GM23338 (cell line): ENCODE data around the gene RAB19. TPM values are rescaled to one million over a fixed set of nuclear protein-coding genes. Genes with fewer than 3 reads are reported as not detected.
"Not testable (repeated sequence)": the region's sequence is repeated elsewhere in the genome, so short reads cannot be mapped to it uniquely, and the experiment has no call there.

Experiments
- ATAC-seq: fragments of 200-7000 bp; cut with Tn5 transposase; 3 replicates; pipeline ENCODE4 v1.9.1; 2020
- DNase-seq: peaks from one replicate; pipeline ENCODE4 v3.0.0-alpha.2; 2015; ENCODE audit warnings: low spot score
- H2AFZ ChIP-seq: fragments of 200-600 bp; sonication (generic); 2 replicates; pipeline ENCODE4 v1.8.0; 2016; ENCODE audit warnings: antibody characterized with exemption, mild to moderate bottlenecking, moderate library complexity
- H3F3A ChIP-seq: fragments of 200-600 bp; sonication (generic); replicated peaks from 2 replicates; pipeline ENCODE4 v1.8.0; 2017; ENCODE audit warnings: antibody characterized with exemption, mixed run types, low read depth
- H3K27ac ChIP-seq: fragments of 200-600 bp; sonication (generic); 2 replicates; pipeline ENCODE4 v1.6.1; 2016; ENCODE audit warnings: low read depth
- H3K27me3 ChIP-seq: fragments of 200-600 bp; sonication (generic); 2 replicates; pipeline ENCODE4 v1.8.0; 2016; ENCODE audit warnings: mild to moderate bottlenecking, mixed run types, moderate library complexity; ENCODE audit not compliant: insufficient read depth
- H3K36me3 ChIP-seq: fragments of 200-600 bp; sonication (generic); 2 replicates; pipeline ENCODE4 v1.8.0; 2016; ENCODE audit warnings: mild to moderate bottlenecking; ENCODE audit not compliant: insufficient read depth
- H3K4me1 ChIP-seq: fragments of 200-600 bp; sonication (generic); 2 replicates; pipeline ENCODE4 v1.8.0; 2016; ENCODE audit warnings: mild to moderate bottlenecking, moderate library complexity; ENCODE audit not compliant: insufficient read depth
- H3K4me2 ChIP-seq: fragments of 200-600 bp; sonication (generic); 2 replicates; pipeline ENCODE4 v1.7.1; 2017; ENCODE audit warnings: mixed run types
- H3K4me3 ChIP-seq: fragments of 200-600 bp; sonication (generic); 2 replicates; pipeline ENCODE4 v1.6.1; 2016; ENCODE audit warnings: mixed run types
- H3K79me2 ChIP-seq: fragments of 200-600 bp; sonication (generic); replicated peaks from 2 replicates; pipeline ENCODE4 v1.8.0; 2017; ENCODE audit warnings: mild to moderate bottlenecking; ENCODE audit not compliant: insufficient read depth
- H3K9me2 ChIP-seq: fragments of 200-600 bp; sonication (generic); 2 replicates; pipeline ENCODE4 v1.8.0; 2017; ENCODE audit not compliant: insufficient read depth
- H4K20me1 ChIP-seq: fragments of 200-600 bp; sonication (generic); replicated peaks from 2 replicates; pipeline ENCODE4 v1.8.0; 2017; ENCODE audit warnings: mild to moderate bottlenecking; ENCODE audit not compliant: insufficient read depth
- H3K27ac Mint-ChIP-seq: 2 replicates; pipeline ENCODE4 v1.8.0; 2020; ENCODE audit warnings: inconsistent platforms, mild to moderate bottlenecking, moderate library complexity, mixed read lengths
- H3K27me3 Mint-ChIP-seq: 3 replicates; pipeline ENCODE4 v1.8.0; 2022; ENCODE audit warnings: low read depth, mild to moderate bottlenecking, moderate library complexity, mixed read lengths, inconsistent platforms; ENCODE audit not compliant: insufficient read depth, poor library complexity
- H3K36me3 Mint-ChIP-seq: 3 replicates; pipeline ENCODE4 v1.8.0; 2021; ENCODE audit warnings: low read depth, mild to moderate bottlenecking, inconsistent platforms, moderate library complexity, mixed read lengths
- H3K4me1 Mint-ChIP-seq: 3 replicates; pipeline ENCODE4 v1.8.0; 2020; ENCODE audit warnings: mild to moderate bottlenecking, inconsistent platforms, mixed read lengths
- H3K4me3 Mint-ChIP-seq: 3 replicates; pipeline ENCODE4 v1.8.0; 2021; ENCODE audit warnings: moderate library complexity, mild to moderate bottlenecking, inconsistent platforms, mixed read lengths
- H3K9me3 Mint-ChIP-seq: 3 replicates; pipeline ENCODE4 v1.8.0; 2020; ENCODE audit warnings: moderate library complexity, mild to moderate bottlenecking, inconsistent platforms, mixed read lengths
- CREB1 ChIP-seq: fragments of 250-450 bp; sonication (Bioruptor Pico); IDR thresholded peaks from 2 replicates; pipeline ENCODE4 v1.5.0; 2020; ENCODE audit warnings: low read depth, mild to moderate bottlenecking, moderate library complexity
- EZH2 ChIP-seq: fragments of 200-600 bp; sonication (generic); IDR thresholded peaks from one replicate; pipeline ENCODE4 v1.8.0; 2017; ENCODE audit warnings: antibody characterized with exemption, mild to moderate bottlenecking, low read depth; ENCODE audit not compliant: unreplicated experiment
- EZH2phosphoT487 ChIP-seq: fragments of 200-600 bp; sonication (generic); IDR thresholded peaks from one replicate; pipeline ENCODE4 v1.8.1; 2018; ENCODE audit warnings: antibody characterized with exemption; ENCODE audit not compliant: unreplicated experiment
- JUNB ChIP-seq: IDR thresholded peaks from one replicate; pipeline ENCODE4 v1.6.1; 2016; ENCODE audit warnings: antibody characterized with exemption; ENCODE audit not compliant: unreplicated experiment
- NANOG ChIP-seq: IDR thresholded peaks from 2 replicates; pipeline ENCODE4 v1.6.1; 2016; ENCODE audit warnings: antibody characterized with exemption, borderline replicate concordance
- STAT1 ChIP-seq: IDR thresholded peaks from one replicate; pipeline ENCODE4 v1.6.1; 2016; ENCODE audit warnings: antibody characterized with exemption; ENCODE audit not compliant: unreplicated experiment
- ZNF114 ChIP-seq: fragments of 250-450 bp; sonication (Bioruptor Pico); IDR thresholded peaks from 2 replicates; pipeline ENCODE4 v1.5.0; 2020; ENCODE audit warnings: mild to moderate bottlenecking, moderate library complexity
- polyA plus RNA-seq: library from polyadenylated mRNA; unstranded; fragments of >200 nt; fragmentation: Nextera tagmentation; extraction: Ambion mirVana; gene quantifications from 2 replicates; pipeline ENCODE4 v1.2.1, GENCODE V29; 2016
- total RNA-seq: library from RNA; depleted of rRNA; stranded (reverse); fragments of >200 nt; shearing (Covaris generic); gene quantifications from 2 replicates; pipeline ENCODE4 v1.2.3, GENCODE V29; 2014
- TF ChIP-seq, protein P1 (sequence below): IDR thresholded peaks from 2 replicates; pipeline ENCODE4 v1.6.1; 2016; ENCODE audit warnings: antibody characterized with exemption

The RAB19 gene
- total and polyA plus RNA-seq, 2 experiments from 2014 or later: 2.5 to 5.2 TPM

GRCh38 chr7:140417456-140418155 lies 13.7 kb downstream of the RAB19 start:
- Histone ChIP-seq H3K4me1 (no peaks in the 10 kb centered on the region), H3K79me2 (no peaks in the 10 kb centered on the region), H3K36me3 (no peaks in the 10 kb centered on the region; the same call in 1 of the 2 replicates), H3K9me2 (no peaks in the 10 kb centered on the region), H4K20me1 (no peaks in the 10 kb centered on the region), H3F3A (no peaks in the 10 kb centered on the region), H3K4me3 (no peak overlapping the region), H3K27me3 (no peaks in the 10 kb centered on the region), H3K27ac (no peak overlapping the region), H3K4me2 (no peak overlapping the region), H2AFZ (no peak overlapping the region)
- Mint-ChIP-seq H3K27me3 (peaks cover 6% of the 10 kb centered on the region), H3K36me3 (peaks cover 12% of the 10 kb centered on the region), H3K4me3 (no peak overlapping the region), H3K9me3 (no peaks in the 10 kb centered on the region), H3K4me1 (peaks cover 4% of the 10 kb centered on the region; the same call in 2 of the 3 replicates), H3K27ac (no peak overlapping the region)
- TF ChIP-seq NANOG (no peak), CREB1 (CRISPR knock-in tag) (no peak), STAT1 (no peak), EZH2phosphoT487 (no peak), JUNB (no peak), ZNF114 (CRISPR knock-in tag) (no peak), EZH2 (no peak)
- TF ChIP-seq, protein P1, sequence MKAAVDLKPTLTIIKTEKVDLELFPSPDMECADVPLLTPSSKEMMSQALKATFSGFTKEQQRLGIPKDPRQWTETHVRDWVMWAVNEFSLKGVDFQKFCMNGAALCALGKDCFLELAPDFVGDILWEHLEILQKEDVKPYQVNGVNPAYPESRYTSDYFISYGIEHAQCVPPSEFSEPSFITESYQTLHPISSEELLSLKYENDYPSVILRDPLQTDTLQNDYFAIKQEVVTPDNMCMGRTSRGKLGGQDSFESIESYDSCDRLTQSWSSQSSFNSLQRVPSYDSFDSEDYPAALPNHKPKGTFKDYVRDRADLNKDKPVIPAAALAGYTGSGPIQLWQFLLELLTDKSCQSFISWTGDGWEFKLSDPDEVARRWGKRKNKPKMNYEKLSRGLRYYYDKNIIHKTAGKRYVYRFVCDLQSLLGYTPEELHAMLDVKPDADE: no peak
- DNase-seq (no peak), ATAC-seq (no peak)

GRCh38 chr7:140418156-140418472 lies 14.3 kb downstream of the RAB19 start:
- not testable (repeated sequence) for H3K4me1 Mint-ChIP-seq, ATAC-seq

GRCh38 chr7:140418653-140419052 lies 14.8 kb downstream of the RAB19 start:
- Histone ChIP-seq H3K27ac (no peak overlapping the region), H3K79me2 (no peaks in the 10 kb centered on the region), H2AFZ (no peak overlapping the region), H3K27me3 (no peaks in the 10 kb centered on the region), H3K4me1 (no peaks in the 10 kb centered on the region), H4K20me1 (no peaks in the 10 kb centered on the region), H3F3A (no peaks in the 10 kb centered on the region), H3K4me3 (no peak overlapping the region), H3K36me3 (no peaks in the 10 kb centered on the region), H3K4me2 (no peak overlapping the region), H3K9me2 (no peaks in the 10 kb centered on the region)
- H3K27me3 Mint-ChIP-seq: peaks cover 6% of the 10 kb centered on the region
- no peaks in the 10 kb centered on the region for H3K9me3 Mint-ChIP-seq
- H3K4me1 Mint-ChIP-seq: peaks cover 4% of the 10 kb centered on the region; the same call in 2 of the 3 replicates
- peaks cover 6% of the 10 kb centered on the region for H3K36me3 Mint-ChIP-seq
- no peak for ATAC-seq
- DNase-seq: no peak
- no peak overlapping the region for H3K4me3 Mint-ChIP-seq
- H3K27ac Mint-ChIP-seq: no peak overlapping the region
- TF ChIP-seq EZH2phosphoT487 (no peak), CREB1 (CRISPR knock-in tag) (no peak)

More at GRCh38 chr7:140418156-140418472, 14.3 kb downstream of the RAB19 start:
- not testable (repeated sequence) for H3K4me2 ChIP-seq, H3K27ac Mint-ChIP-seq, H3K4me1 ChIP-seq, H3K27ac ChIP-seq, H3K27me3 ChIP-seq, DNase-seq, H3K9me2 ChIP-seq, H4K20me1 ChIP-seq, H2AFZ ChIP-seq, H3K36me3 Mint-ChIP-seq, H3K4me3 ChIP-seq, H3K79me2 ChIP-seq, H3K4me3 Mint-ChIP-seq, H3K9me3 Mint-ChIP-seq, H3K27me3 Mint-ChIP-seq, H3F3A ChIP-seq, H3K36me3 ChIP-seq
